Middle frontal gyrus (tissue), 1 donor: ENCODE results near the gene SLC4A7.
"Not testable (repeated sequence)": the region's sequence is repeated elsewhere in the genome, so short reads cannot be mapped to it uniquely, and the experiment has no call there.

Experiments
- DNase-seq: peaks from one replicate; pipeline ENCODE4 v3.0.0-alpha.2; 2015; ENCODE audit warnings: low spot score; ENCODE audit errors: extremely low spot score

The SLC4A7 gene

DNA sequence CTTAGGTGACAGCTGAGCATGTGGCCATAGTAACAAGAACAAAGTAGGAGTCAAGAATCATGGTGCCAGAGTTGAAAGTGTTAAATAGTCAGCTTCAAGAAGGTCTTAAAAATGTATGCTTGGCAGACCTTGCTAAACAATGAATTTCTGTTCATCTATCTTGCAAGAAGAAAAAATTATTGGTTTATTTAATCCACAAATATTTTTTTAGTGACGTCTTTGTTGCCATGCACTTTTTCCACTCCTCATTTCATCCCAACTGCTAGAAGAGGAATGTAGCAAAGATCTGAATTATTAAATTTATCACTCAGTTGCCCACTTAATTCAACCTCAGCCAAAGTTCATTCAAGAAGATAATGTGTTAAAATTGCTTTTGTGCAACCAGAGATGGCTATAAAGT lies 3.2 kb upstream of the SLC4A7 start:
- no peak for DNase-seq

DNA sequence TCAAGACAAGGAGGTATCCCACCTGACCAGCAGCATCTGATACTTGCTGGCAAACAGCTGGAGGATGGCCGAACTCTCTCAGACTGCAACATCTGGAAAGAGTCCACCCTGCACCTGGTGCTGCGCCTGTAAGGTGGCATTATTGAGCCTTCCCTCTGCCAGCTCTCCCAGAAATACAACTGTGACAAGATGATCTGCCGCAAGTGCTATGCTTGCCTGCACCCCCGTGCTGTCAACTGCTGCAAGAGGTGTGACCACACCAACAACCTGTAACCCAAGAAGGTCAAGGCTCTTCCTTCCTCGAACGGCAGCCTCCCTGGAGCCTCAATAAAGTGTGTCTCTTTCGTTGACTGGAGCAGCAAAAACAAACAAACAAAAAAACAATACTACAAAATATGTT lies 2.2 kb upstream of the SLC4A7 start:
- no peak for DNase-seq

DNA sequence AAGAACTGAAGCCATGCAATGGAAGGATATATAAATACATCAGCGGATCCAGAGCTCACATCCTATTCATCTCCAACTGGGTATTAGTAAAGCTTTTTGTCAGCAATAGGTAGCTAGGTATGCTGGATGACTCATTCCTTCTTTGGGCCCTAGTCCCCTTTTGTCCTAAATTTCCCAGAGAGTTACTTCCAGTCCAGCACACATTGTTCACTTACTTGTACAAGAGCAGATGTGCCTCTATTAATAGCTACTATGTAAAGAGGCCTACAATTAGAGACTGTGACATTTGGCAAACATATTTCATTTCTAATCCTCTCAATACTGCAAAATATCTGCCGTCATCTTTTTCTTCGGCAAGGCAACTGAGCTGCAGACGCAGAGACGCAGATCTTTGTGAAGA lies 1.7 kb upstream of the SLC4A7 start:
- DNase-seq, result no peak

DNA sequence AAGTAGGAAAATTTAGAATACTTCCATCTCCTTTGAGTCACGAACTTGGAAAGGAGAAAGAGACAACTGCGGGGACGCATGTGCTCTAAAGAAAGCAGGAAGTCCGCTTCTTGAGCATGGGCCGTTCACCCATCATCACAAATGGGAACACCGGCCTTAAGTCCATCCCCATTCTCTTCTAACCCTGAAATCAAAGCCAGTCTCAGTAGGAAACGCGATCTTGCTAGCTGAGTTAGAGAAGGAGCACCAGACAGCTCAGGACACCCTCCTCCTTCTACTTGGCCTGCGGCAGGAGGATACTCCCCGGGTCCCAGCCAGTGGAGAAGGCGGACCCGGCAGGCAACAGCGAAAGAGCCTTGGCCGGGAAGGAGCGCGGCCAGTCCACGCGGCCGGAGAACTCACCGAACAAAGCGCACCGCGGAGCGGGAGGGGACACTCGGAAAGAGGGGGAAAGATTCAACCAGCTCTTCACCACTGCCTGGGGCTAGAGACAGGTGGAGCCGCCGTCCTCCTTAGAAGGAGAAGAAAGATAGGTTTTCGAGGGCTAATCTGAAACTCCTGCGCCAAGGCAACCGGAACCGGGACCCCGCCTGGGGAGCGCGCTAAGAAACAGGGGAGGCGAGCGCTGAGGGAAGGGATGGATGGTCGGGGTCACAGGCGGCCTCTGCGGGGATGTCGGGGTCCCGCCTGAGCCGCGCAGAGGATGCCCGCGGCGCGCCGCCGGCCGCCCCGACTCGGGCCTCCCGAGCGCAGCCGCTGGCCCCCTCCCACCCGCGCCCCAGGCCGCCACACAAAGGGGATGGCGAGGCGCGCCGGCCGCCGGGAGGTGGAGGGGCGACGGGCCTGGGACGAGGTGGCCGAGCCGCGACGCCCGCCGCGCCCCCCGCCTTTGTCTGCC lies 818 bp downstream of the SLC4A7 start:
- no peak for DNase-seq

DNA sequence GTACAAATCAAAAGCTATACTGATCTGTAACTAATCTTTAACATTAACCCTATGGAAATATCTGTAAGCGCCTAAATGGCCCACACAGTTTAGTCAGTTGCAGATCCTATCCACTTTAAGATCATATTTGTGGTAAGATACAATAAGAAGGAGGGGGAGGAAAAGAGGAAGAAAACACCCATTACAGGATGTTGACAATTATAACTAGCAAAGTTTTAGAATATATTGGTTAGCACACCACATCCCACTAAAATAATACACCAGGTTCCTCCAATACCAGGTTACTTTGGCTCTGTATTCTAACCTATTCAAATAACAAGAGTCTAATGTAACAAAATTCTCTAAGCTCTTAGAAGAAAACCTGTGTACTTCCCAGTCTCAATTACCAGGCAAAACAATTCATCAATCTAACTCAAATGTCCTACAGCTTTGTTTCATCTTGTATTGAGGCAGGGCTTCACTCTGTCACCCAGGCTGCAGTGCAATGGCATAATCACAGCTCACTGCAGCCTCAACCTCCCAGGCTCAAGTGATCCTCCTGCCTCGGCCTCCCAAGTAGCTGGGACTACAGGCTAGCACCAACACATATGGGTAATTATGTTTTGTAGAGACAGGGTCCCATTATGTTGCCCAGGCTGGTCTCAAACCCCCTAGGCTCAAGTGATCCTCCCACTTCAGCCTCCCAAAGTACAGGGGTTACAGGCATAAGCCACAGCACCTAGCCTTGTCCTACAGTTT lies 4.2 kb downstream of the SLC4A7 start:
- DNase-seq, result no peak

DNA sequence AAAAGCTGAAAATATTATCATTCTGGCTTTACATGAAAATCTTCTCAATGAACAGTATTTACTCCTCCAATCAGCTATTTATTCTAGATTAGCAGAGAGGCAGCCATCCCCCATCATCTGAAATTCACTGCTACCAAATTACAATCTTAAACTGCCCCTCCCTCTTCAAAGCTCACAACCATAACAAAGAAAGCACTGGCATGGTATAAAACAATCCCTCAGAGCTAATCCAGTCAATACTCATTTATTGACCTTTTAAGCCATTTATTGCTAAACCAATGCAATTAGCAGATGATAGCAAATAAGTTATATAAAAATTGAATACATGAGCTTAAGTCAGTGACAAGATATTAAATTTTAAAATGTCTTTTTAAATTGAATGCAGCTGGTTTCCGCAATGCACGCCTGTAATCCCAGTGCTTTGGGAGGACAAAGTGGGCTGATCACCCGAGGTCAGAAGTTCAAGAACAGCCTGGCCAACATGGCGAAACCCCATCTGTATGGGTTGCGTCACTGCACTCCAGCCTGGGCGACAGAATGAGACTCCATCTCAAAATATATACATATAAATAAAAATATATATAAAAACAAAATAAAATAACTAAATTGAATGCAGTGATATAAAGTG lies 12.1 kb downstream of the SLC4A7 start:
- DNase-seq, result no peak

DNA sequence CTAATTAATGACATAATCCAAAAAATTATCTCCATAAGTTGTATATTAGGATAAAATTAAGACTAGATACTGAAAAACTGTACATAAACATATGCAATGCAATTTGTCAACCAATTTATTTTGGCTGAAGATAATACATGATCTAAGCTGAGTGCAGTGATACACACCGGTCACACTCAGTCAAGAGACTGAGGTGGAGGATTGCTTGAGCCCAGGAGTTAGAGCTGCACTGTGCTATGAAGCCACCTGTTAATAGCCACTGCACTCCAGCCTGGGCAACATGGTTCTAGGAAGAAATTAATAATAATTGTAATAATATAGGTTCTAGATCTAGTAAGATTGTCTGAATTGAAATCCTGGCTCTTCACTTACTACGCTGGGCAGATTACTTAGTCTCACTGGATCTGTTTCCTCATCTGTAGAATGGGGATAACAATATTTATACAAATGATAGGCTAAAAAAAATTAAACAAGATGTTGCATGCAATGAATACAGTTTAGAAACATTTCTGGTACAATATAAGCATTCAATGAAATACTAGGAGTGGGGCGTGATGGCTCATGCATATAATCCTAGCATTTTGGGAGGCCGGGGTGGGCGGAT lies 15.8 kb downstream of the SLC4A7 start:
- no peak for DNase-seq

DNA sequence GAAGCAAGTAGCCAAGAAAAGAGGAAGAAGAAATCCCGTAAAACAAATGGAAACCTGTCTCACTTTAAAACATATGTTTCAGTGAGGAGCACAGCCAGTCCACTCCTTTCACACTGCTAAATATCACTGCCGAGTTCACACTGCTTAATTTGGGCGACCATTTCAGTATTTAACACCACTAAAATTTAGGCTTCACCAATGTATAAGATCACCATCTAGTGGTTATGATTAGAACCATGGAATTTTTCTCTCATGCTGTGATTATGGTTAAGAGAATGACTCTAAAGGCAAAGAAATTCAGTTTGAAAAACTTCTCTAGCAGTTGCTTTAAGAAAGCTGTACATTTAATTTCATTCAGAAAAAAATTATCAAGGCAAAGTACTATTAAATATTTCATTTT lies 16.6 kb downstream of the SLC4A7 start:
- peak; percentile 29 for DNase-seq

DNA sequence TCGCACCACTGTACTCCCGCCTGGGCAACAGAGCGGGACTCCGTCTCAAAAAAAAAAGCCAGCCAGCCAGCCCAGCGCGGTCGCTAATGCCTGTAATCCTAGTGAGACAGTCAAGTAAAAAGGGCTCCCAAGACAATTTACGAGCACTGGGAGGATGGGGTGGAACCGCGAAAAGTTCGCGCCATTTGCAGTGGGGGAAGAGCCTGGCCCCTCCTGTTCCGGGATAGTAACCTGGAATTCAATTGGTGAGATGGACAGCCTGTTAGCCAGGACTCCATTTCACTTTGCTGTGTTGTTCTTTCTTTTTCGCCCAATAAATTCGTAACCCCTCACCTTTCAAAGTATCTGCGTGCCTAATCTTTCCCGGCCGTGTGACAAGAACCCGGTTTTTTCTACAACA lies 19.5 kb downstream of the SLC4A7 start:
- no peak for DNase-seq

DNA sequence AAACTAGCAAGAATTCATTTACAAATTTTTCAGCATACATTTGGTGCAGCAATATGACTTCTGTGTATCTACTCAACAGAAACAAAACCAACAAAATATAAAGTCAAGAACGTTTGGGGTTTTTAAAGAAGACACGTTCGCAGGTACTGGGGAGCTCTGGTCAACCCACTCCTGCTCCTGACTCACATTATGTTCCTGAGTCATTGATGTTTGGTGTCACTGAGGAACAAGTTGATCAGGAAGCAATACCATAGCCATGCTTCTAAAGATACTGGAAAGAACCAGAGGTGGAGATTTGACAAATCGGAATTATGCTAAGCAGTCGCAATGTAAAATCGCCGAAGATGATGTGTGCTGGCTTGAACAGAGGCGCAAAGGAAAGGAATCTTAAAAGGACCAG lies 22.0 kb downstream of the SLC4A7 start:
- DNase-seq, result no peak

DNA sequence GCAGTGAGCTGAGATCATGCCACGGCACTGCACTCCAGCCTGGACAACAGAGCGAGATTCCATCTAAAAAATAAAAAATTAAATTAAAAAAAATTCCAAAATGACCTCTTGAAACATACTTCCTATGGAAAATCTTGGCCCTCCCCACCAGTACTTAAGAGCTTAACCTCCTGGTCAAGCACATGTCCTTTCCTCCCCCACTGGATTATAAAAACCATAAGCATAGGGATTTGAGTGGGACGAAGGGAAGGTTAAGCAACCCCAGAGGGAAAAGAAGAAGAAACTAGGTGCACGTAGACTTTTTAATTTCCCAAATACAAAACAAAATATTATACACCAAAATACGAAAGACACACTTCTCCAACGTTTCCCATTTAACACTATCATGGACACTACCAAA lies 25.3 kb downstream of the SLC4A7 start:
- DNase-seq, result no peak

DNA sequence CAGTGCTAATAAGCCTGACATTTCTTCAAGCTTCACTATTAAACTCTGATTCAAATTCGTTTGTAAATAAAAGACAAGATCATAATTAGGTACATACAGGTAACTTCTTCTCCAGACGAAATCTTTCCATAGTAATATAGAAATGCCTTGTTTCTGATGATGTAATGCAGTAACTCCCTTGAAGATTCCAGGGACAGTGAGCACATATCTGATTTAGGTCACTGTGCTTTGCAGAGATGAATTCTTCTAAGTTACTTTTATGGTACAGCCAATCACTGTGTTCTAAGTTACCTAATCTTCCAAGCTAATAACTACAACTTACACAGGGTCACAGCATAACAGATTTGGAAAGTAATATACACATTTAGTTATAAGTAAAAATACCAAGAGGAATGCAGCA lies 27.6 kb downstream of the SLC4A7 start:
- DNase-seq, result no peak

DNA sequence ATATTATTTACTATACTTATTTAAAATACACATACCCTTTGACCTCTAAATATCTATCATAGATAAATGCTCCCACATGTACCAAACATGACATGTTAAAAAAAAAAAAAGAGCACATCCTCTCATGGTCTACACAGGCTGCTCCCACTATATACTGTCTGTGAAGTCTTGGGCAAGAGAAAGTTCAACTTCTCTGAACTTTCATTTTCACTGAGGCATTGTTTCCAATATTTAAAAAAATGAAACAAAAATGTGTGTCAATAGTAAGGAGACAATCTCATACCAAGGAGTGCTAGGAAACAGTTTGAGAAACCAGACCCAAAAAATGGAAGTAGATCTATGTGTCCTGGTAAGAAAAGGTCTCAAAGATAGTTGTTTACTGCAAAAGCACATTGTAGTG lies 29.3 kb downstream of the SLC4A7 start:
- no peak for DNase-seq

DNA sequence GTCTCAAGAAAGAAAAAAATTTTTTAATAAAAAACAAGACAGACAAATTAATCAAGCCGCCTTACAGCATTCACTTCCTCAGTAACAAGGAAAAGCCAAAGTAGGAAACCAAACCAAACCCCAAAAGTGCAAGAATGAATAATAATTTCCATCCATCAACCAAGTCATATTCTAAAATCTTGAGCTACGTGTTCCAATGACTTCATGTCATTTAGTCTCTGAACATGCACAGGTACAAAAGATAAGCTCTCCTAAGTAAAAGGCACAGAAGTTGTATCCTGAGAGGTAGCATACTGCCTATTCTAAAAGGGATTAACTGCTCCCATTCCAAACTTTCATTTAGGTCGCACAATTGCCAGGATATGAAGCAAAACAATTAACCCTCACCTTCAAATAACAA lies 29.7 kb downstream of the SLC4A7 start:
- no peak for DNase-seq

DNA sequence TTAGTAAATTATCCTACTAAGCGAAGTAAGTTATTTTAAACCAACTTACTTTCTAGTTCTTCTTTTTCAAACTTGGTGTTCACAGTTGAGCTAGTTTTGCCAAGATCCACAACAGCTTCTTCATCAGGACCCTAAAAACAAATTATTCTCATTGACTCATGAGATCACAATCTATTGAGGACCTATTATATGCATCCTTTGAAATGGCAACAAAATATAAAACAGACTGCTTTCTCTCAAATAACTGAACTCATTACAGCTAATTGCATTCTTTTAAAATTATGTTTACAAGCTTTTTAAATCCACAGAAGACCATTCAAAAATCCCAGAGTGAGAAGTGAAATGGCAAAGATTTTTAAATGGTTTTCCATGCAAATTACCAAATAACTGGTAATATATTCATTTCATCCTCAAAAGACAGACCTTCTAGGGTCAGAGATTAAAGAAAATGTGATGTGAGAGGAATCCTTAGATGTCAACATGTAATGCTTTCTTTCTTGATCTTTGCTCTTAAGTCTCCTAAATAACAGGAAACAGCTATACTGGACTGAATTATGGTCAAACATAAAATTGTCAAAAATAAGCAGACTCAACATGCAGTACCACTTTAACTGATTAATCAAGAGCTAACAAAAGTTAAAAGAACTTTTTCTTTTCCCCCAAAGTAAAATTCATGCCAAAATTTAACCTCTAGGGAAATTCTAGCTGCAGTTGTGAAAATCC lies 31.7 kb downstream of the SLC4A7 start:
- DNase-seq, result no peak

DNA sequence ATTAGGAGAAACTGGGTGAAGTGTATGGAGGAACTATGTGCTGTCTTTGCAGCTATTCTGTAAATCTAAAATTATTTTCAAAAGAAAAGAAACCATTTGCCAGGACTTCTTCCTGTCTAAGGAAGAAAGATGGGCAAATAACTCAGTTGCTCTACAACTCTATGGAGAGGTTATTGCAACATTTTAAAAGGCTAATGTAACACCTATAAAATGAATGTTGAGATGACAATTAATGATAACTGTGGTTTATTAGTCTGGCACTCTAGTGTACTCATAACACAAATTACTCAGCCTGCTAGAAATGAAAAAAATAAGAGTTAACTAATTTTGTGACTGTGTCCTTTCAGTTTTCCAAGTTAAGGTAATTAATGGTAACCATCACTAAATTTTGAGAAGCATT lies 32.3 kb downstream of the SLC4A7 start:
- no peak for DNase-seq

DNA sequence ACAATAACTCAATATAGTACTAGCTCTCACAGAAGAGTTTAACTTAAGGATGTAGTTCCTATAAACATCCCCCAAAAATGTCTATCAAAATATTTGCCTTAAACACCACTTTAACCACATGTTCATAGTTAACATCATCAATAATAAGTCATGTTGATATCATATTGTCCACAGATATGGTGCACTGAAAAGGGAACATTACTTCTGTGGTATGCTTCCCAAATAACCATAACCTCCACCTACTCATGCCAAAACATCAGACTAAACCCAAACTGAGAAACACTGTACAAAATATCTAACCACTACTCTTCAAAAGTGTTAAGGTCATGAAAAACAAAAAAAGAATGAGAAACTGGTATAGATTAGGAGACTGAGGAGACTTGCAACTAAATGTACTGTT lies 32.9 kb downstream of the SLC4A7 start:
- DNase-seq, result no peak

DNA sequence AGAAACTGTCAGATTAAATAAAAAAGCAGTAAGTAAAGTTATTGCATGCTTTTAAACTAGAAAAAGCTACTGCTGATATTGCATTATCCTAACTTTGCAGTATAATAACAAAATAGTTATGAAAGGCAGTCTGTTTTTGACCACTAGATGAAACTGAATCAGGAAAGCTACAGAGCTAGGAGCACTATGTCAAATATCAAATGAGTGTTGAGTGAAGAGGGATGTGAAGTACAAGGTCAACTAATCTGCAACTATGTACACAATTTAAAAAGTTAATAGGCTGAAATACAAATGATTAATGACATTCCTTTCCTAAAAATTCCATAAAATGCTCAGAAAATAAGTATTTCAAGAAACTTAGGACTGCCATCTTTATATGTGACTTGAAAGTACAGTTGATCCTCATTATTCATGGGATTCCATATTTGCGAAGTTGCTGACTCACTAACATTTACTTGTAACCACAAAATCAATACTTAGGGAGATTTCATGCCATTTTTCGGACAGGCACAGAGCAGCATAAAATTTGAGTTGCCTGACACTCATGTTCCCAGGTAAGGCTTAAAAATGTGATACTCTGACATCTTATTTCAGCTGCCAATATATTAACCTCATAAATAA lies 34.5 kb downstream of the SLC4A7 start:
- no peak for DNase-seq

DNA sequence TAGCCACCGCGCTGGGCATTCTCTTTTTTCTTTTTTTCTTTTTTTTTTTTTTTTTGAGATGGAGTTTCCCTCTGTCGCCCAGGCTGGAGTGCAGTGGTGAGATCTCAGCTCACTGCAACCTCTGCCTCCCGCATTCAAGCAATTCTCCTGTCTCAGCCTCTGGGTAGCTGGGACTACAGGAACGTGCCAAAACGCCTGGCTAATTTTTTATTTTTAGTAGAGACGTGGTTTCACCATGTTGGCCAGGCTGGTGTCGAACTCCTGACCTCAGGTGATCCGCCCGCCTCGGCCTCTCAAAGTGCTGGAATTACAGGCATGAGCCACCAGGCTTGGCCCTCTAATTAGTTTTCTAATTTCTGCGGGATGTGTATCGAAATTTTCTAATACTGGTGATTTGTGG lies 41.2 kb downstream of the SLC4A7 start:
- not testable (repeated sequence) for DNase-seq

DNA sequence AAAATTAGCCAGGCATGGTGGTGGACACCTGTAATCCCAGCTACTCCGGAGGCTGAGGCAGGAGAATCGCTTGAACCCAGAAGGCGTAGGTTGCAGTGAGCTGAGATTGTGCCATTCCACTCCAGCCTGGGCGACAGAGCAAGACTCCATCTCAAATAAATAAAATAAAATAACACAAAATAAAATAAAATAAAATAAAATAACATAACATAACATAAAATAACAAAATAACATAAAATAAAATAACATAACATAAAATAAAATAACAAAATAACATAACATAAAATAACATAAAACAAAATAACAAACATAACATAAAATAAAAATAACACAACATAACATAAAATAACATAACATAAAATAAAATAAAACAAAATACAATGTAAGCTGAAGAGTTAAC lies 45.8 kb downstream of the SLC4A7 start:
- DNase-seq, result not testable (repeated sequence)

DNA sequence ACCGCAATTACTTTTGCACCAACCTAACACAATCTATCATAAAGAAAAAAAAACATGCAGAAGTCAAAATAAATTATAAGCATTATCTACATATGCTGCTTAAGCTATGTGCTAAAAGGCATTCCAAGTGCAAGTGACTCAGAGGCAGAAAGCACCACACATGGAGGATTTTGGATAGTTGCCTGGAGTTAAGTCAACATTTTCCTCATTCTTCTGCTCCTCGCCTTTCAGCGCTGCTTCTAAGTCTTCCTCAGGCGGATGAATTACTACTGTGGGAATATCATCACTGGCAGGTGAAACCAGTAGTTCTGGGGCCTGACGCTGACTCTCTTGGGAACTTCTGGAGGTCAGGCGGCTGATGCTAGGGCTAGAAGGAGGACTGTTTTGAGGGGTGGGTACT lies 53.1 kb downstream of the SLC4A7 start:
- peak; percentile 40 for DNase-seq
